ENCODE data around the gene DHRS4L2.
"Not testable (repeated sequence)": the region's sequence is repeated elsewhere in the genome, so short reads cannot be mapped to it uniquely, and the experiment has no call there.

Gene DHRS4L2

DNA sequence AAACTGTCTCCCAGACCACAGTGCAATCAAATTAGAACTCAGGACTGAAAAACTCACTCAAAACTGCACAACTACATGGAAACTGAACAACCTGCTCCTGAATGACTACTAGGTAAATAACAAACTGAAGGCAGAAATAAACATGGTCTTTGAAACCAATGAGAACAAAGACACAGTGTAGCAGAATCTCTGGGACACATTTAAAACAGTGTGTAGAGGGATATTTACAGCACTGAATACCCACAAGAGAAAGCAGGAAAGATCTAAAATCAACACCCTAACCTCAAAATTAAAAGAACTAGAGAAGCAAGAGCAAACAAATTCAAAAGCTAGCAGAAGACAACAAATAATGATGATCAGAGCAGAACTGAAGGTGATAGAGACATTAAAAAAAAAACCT, 14.7 kb upstream of the DHRS4L2 start:
- DNase-seq, result not testable (repeated sequence)

DNA sequence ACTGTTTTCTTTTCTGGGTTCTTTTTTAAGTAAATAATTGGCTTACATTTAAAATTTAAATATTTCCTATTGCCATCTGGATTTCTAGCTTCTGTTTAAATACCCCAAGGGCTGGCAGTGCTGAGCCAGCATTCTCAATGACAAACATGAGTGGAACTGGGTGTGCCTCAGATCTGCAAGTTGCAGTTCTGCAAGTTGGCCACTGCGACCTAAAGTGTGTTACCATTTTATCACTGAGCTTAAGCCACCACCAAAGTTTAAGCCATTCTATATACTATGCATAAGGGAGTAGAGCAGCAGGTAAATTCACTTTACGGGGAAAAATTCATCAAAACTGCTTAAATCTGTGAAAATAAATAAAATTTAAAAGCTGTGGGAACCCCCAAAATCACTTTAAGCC, 11.5 kb upstream of the DHRS4L2 start:
- not testable (repeated sequence) for DNase-seq

DNA sequence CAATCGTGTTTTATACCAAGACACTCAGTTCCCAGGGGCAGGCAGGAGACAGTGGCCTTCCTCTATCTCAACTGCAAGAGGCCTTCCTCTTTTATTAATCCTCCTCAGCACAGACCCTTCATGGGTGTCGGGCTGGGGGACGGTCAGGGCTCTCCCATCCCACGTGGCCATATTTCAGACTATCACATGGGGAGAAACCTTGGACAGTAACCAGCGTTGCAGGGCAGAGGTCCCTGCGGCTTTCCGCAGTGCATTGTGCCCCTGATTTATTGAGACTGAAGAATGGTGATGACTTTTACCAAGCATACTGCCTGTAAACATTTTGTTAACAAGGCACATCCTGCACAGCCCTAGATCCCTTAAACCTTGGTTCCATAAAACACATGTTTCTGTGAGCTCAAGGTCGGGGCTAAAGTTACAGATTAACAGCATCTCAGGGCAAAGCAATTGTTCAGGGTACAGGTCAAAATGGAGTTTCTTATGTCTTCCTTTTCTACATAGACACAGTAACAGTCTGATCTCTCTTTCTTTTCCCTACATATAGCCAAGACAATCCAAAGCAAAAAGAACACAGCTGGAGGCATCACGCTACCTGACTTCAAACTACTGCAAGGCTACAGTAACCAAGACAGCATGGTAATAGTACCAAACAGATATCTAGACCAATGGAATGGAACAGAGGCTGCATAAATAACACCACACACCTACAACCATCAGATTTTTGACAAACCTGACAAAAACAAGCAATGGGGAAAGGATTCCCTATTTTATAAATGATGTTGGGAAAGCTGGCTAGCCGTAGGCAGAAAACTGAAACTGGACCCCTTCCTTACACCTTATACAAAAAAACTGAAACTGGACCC, 6.5 kb upstream of the DHRS4L2 start:
- DNase-seq, result not testable (repeated sequence)

DNA sequence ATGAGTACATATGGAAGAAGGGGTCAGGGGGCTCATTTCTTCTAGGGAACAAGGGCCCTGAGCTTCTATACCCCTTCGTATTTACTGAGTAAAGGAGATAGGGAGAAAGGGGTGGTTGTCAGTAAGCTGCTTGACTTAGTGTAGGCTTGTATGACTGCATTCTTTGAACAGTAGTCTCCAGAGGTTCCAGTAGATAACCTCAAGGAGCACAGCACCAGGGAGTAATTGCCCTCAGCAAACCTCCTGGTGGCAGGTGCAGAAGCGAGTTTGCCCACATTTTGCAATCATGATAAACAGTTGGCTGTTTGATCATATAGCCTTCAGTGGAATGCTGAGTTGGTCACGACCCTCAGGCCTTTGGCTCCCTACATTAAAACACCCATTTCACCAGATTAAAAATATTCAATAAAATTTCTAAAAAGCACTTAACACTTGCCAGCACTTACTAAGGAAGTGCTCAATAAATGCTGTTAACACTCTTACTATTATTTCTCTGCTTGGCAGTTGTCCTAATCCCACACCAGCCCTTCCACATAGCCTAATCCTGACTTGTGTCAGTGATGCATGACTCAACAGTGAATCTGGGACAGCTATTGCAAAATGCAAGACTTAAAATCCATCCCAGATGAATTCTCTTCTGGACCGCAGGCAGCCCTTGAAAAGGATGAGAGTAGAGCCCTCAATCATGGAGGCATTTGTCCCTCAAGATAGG, 3.7 kb upstream of the DHRS4L2 start:
- DNase-seq, result no peak

DNA sequence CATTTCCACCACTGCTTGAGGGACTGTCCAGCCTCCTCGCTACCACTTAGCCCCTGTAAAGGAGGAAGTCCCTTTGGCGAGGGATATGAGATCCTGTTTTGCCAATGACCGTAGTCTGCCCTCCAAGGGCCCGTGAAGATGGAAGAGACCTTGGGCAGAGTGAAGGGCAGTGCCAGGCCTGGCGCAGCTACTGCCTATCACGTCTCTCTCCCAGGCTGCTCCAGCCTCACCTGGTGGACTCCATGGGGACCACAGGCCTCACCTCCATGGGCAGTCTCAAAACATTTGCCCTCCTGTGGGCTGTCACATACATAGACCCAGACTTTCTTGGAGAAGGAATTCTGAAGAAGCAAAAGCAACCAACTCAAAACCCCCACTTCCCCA, 514 bp upstream of the DHRS4L2 start:
- DNase-seq, result not testable (repeated sequence)

DNA sequence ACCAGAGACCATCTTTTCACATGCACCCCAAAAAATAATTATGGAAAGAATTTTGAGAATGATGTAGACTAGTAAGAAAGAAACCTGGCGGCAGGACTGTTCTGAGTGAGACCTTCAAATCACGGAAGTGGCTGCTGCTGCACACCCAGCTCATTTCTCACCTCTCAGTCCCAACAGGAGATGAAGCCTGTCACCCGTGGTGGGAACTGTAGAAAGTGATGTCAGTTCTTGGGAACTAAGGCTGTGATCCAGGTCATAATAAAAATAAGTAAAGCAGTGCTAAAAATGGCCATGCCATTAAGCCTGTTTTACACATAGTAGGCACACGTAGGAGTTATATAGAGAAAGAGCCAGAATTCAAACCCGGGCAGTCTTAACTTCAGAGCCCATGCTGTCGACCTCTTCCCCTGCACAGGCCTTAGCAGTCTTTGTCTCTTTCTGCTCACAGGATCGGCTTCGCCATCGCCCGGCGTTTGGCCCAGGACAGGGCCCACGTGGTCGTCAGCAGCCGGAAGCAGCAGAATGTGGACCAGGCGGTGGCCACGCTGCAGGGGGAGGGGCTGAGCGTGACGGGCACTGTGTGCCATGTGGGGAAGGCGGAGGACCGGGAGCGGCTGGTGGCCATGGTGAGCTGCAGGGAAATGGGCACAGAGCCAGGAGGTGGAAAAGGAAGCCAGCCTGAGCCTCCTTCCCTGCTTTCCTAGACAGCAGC, 1.2 kb downstream of the DHRS4L2 start:
- not testable (repeated sequence) for DNase-seq

DNA sequence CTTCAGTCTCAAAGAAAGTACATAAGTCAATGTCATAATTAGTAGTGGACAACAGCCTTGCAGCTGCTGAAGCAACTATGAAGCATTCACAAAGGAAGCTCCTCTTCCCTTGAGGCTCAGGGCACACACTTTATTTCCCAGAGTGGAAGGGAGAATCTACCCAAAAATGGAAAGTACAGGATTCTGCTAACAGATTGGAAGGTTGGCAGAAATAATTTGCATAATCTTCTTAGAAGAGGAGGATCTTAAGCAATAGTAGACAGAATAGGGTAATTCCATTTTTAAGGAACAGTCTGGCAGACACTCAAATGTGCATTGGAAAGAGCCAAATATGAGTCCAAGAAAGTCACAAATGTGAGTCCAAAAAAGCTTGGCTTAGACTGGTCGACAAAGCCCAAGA, 2.2 kb downstream of the DHRS4L2 start:
- DNase-seq, result not testable (repeated sequence)

DNA sequence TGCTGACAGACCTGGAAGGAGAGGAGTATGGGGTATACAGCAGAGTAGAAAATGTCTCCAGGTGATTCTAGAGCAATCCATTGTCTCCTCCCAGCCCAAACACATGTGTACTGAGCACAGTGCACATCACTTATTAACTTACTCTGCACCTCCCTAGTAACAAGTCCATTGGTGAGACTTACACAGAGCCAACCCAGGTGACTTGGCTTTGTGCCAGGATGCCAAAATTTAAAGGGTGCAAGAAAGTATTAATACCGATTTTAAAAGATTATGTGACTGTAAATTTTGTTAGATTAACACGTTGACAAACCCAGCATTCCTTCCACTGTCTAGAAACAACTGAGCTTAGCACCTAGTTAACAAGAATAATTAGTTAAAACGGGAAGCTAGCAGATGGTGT, 4.3 kb downstream of the DHRS4L2 start:
- DNase-seq, result not testable (repeated sequence)

DNA sequence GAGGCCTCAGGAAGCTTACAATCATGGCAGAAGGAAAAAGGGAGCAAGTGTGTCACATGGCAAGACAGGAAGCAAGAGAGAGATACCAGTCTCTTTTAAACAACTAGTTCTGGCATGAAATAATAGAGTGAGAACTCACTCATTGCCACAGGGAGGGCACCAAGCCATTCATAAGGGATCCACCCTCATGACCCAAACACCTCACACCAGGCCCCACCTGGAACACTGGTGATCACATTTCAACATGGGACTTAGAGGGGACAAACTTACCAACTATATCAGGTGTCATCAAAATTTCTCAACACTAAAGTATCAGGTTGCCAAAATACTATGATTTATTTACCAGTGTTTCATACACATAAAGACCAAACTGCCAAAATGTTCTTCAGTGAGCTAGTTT, 7.3 kb downstream of the DHRS4L2 start:
- not testable (repeated sequence) for DNase-seq

DNA sequence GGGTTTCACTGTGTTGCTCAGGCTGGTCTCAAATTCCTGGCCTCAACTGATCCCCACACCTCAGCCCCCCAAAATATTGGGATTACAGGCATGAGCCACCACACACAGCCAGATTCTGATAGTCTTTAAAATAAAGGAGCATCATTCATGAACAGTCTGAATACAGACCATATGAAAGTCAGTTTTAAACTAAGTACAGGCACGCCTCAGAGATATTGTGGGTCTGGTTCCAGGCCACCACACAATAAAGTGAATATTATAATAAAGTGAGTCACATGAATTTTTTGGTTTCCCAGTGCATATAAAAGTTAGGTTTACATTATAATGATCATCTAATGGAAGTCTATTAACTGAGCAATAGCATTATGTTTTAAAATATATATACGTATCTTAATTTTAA, 8.1 kb downstream of the DHRS4L2 start:
- DNase-seq, result not testable (repeated sequence)

DNA sequence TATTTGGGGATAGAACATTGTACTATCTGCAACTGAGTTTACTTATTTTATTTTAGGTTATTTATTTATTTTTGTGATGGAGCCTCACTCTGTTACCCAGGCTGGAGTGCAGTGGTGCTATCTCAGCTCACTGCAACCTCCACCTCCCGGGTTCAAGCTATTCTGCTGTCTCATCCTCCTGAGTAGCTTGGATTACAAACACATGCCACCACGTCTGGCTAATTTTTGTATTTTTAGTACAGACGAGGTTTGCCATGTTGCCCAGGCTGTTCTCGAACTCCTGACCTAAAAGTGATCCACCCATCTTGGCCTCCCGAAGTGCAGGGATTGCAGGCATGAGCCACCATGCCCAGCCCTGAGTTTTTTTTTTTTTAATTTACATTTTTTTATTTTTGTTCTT, 10.9 kb downstream of the DHRS4L2 start:
- DNase-seq, result not testable (repeated sequence)

DNA sequence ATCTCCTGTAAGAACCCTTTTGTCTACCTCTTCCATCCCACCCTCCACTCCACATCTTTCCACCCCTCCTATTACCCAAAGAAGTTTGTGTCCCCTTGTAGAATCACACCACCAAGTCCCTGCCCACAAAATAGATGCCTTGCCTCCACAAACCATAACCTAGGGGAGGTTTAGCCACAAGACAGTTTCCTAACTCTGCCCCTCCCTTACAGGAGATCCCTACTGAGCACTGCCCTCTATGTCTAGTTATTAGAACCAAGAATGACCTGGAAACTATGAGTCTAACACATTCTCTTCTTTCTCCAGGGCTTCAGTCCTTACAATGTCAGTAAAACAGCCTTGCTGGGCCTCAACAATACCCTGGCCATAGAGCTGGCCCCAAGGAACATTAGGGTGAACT, 12.3 kb downstream of the DHRS4L2 start:
- not testable (repeated sequence) for DNase-seq

DNA sequence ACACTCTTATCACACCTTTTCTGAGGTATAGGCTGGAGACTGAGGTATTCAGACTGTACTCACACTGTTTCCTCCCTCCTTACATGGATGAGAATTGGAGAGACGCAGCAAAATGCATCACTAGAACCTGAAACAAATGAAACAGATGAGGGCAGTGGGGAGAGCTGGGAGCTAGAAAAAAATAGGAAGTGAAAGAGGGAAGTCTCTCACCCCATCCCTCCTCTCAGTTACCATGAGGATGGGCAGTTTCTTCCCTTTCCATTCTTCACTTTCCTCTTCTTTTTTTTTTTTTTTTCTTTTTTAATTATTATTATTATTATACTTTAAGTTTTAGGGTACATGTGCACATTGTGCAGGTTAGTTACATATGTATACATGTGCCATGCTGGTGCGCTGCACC, 12.9 kb downstream of the DHRS4L2 start:
- DNase-seq, result not testable (repeated sequence)

DNA sequence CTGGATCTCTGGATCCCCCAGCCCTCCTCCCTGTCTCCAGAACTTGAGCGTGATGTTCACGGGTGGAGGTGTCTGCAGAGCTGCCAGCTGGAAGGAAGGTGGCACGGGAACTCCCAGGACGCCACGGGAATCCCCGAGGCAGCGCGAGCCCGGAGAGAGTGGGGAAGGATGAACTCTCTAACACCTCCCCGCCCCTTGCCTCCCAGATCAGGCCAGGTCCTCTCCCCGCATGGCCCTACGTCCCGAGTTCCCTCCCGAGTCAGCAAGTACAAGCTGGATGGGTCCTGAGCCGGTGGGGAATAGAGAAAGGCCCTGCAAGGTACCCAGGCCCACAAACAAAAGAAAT, 17.7 kb downstream of the DHRS4L2 start:
- not testable (repeated sequence) for DNase-seq

DNA sequence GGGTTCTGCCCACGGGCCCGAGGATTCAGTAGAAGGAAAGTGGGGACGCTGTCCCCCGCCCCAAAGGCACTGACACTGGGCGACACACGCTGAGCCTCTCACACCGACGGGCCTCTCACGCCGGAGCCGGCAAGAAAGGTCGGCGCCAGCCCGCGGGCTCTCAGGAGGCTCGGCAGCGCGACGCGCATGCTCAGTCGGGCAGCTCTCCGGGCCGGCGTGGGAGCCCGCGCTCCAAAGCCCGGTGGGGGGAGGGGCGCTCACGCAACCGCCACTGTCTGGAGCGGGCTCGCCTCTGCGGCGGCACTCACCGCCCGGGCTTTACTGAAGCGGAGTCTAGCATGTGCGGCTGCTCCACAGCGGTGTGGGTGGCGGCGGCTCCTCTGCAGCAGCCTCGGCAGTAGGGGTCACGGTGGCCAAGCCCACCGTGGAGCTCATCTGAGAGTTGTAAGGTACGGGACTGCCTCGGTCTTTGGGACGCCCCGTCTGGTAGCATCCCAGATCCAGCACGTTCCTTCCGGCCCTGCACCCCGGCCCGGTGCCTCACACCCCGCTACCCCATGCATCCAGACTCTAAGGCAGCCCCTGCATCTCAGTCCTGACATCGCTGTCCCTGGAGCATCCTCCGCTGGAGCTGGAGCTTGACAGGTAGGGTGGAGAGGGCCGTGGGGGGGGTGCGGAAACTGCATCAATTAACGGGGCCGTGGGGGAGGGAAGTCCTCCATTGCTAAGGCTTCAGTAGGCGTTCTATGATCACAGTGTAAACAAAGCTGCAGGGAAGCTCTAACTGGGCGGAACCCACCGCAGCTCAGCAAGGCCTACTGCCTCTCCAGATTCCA, 18.3 kb downstream of the DHRS4L2 start:
- peak; percentile 56 for DNase-seq

DNA sequence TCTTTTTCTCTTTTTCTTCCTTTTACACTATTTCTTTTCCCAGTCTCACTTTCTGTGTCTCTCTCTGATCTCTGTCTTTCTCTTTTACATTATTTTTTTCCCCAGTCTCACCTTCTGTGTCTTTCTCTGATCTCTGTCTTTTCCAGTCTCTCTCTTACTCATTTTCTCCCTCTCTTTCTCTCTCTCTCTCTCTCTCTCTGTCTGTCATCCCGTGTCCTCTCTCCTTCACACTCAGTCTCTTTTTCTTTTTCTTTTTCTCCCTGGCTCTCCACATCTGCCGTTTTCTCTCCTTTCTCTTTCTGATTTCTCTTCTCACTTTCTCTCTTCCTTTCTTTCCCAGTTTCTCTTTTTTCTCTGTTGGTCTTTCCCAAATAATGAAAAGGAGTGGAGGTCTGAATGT, 22.3 kb downstream of the DHRS4L2 start:
- DNase-seq, result no peak

DNA sequence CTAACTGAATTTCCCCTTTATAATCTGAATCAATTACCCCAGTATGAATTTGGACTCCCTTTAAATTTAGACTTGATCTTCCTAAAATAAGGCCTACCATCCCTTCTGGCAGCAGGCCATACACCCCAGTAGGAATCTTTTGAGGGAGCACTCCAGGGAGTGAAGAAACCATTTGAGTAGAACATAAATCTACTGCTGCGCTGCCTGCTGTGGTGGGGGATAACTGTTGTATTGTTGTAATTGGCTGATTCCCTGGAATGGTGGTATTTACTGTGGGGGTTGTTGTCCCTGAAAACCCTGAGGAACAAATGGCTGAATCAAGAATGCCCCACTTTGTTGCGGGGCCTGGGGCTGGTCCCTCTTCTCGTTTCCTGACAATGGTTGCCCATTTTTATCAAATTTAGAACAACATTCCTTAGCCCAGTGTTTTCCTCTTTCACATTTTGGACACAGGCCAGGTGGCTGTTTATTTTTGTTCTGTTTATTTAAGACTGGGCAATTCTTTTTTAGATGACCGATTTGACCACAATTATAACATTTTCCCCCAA, 24.1 kb downstream of the DHRS4L2 start:
- not testable (repeated sequence) for DNase-seq

DNA sequence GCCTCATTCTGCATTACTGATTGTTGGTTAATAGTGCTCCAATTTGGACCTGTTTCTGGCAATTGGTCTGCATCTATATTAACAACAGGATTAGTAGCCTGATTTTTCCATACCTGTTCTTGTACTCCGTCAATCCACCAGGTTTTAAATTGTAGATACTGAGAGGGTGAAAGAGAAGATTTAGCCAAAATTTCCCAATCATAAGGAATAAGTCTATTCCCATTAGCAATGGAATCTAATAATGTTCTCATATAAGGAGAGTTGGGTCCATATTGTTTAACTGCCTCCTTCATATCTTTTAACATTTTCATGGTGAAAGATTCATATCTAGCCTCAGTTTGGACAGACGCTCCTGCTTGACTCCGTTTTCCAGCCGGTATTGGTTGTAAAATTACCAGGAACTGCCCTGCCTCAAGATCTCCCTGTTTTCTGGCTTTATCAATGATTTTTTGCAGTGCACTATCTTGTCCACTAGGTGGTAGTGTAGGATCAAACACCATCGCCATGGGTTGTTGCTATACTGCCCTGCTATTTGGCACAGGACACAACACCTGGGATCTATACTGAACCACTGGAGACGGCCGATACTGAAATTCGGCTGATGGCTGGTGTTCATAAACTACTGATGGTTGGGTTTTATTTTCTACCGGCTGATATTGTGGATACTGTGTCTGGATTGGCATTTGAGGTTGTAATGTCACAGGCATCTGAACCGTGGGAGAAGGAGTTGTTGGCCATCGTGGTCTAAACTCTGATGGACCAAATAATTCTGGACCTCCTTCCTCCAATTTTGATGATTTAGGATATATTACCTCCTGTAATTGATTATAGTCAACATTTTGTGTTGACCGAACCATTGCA, 25.2 kb downstream of the DHRS4L2 start:
- DNase-seq, result peak; percentile 60

DNA sequence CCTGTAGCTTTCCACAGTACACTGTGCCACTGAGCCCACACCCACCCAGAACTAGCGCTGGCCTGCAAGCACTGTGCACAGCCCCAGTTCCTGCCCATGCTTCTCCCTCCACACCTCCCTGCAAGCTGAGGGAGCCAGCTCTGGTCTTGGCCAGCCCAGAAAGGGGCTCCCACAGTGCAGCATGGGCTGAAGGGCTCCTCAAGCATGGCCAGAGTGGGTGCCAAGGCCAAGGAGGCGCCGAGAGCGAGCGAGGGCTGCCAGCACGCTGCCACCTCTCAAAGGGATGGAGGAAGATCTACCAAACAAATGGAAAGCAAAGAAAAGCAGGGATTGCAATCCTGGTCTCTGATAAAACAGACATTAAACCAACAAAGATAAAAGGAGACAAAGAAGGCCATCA, 27.0 kb downstream of the DHRS4L2 start:
- DNase-seq, result not testable (repeated sequence)

DNA sequence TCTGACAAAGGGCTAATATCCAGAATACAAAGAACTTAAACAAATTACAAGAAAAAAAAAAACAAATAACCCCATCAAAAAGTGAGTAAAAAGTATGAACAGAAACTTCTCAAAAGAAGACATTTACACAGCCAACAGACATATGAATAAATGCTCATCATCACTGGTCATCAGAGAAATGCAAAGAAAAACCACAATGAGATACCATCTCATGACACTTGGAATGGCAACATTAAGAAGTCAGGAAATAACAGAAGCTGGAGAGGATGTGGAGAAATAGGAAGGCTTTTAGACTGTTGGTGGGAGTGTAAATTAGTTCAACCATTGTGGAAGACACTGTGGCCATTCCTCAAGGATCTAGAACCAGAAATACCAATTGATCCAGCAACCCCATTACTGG, 30.2 kb downstream of the DHRS4L2 start:
- not testable (repeated sequence) for DNase-seq

DNA sequence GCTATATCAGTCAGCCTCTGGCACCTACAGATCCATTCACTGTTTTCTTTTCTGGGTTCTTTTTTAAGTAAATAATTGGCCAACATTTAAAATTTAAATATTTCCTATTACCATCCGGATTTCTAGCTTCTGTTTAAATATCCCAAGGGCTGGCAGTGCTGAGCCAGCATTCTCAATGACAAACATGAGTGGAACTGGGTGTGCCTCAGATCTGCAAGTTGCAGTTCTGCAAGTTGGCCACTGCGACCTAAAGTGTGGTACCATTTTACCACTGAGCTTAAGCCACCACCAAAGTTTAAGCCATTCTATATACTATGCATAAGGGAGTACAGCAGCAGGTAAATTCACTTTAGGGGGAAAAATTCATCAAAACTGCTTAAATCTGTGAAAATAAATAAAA, 31.2 kb downstream of the DHRS4L2 start:
- not testable (repeated sequence) for DNase-seq

All from stimulated activated CD4-positive, alpha-beta T cell treated with anti-CD3 and anti-CD28 coated beads, Interleukin-4, amount 100 ng/mL, for 24 hours (primary cell).